GM18502 (cell line): ENCODE results near the gene MECR.
"Not testable (repeated sequence)": the region's sequence is repeated elsewhere in the genome, so short reads cannot be mapped to it uniquely, and the experiment has no call there.

Experiments
- ATAC-seq: cut with Tn5 transposase; IDR thresholded peaks from one replicate; pipeline ENCODE4 v1.9.1; 2021; ENCODE audit warnings: mild to moderate bottlenecking; ENCODE audit not compliant: unreplicated experiment, poor library complexity

Gene MECR

GRCh38 chr1:29237129-29237821, 6.5 kb upstream of the MECR start:
- no peak for ATAC-seq

- no peak for ATAC-seq
Observed at GRCh38 chr1:29236712-29237128, 6.0 kb upstream of the MECR start.

- peak; percentile 69 for ATAC-seq
Observed at GRCh38 chr1:29235955-29236711, 5.4 kb upstream of the MECR start, which contains the start of gene PTPRU. Gene PTPRU, plus strand, starts transcription at chr1:29236522. Its CDS starts 123 bp downstream, at chr1:29236645.

- ATAC-seq: not testable (repeated sequence)
Observed at GRCh38 chr1:29234881-29235280, 4.1 kb upstream of the MECR start.

- no peak for ATAC-seq
Observed at GRCh38 chr1:29234471-29234870, 3.7 kb upstream of the MECR start.

GRCh38 chr1:29233693-29234092, 3.0 kb upstream of the MECR start:
- ATAC-seq: no peak

GRCh38 chr1:29232387-29232786, 1.7 kb upstream of the MECR start:
- no peak for ATAC-seq

GRCh38 chr1:29230204-29230552, 556 bp downstream of the MECR start:
- no peak for ATAC-seq

GRCh38 chr1:29227511-29227910, 3.2 kb downstream of the MECR start:
- ATAC-seq: no peak

GRCh38 chr1:29225361-29225760, 5.4 kb downstream of the MECR start:
- ATAC-seq: no peak

GRCh38 chr1:29224356-29224837, 6.3 kb downstream of the MECR start:
- ATAC-seq: no peak

GRCh38 chr1:29223521-29223920, 7.2 kb downstream of the MECR start:
- ATAC-seq: no peak

- ATAC-seq: no peak
Observed at GRCh38 chr1:29222686-29223085, 8.0 kb downstream of the MECR start.

- not testable (repeated sequence) for ATAC-seq
Observed at GRCh38 chr1:29222260-29222659, 8.5 kb downstream of the MECR start.

- no peak for ATAC-seq
Observed at GRCh38 chr1:29221296-29221695, 9.4 kb downstream of the MECR start.

GRCh38 chr1:29218223-29218622, 12.5 kb downstream of the MECR start:
- no peak for ATAC-seq

- ATAC-seq: no peak
Observed at GRCh38 chr1:29217633-29218032, 13.1 kb downstream of the MECR start.

GRCh38 chr1:29213055-29213454, 17.7 kb downstream of the MECR start:
- no peak for ATAC-seq

GRCh38 chr1:29211086-29212030, 19.4 kb downstream of the MECR start:
- ATAC-seq: no peak

- no peak for ATAC-seq
Observed at GRCh38 chr1:29210278-29211085, 20.3 kb downstream of the MECR start.
